CD4-positive, CD25-positive, alpha-beta regulatory T cell (primary cell): Measurements from ENCODE around the gene C10orf88. TPM values are rescaled to one million over a fixed set of nuclear protein-coding genes. Genes with fewer than 3 reads are reported as not detected.

Experiments used
- ATAC-seq, 2 donors: fragments of 150-1000 bp; cut with Tn5 transposase; one replicate each; pipeline ENCODE4 v1.10.0; 2021; ENCODE audit warnings: low read depth in 2 of 2, moderate number of reproducible peaks in 2 of 2, moderate library complexity in 1 of 2
- DNase-seq, 3 donors: peaks; one replicate each; pipeline versions ENCODE4 v3.0.0 to v3.0.0-alpha.2; 2012 to 2022; ENCODE audit warnings: mixed read lengths in 1 of 3
- H3K27ac ChIP-seq: one replicate; pipeline ENCODE4 v1.7.0; 2013; ENCODE audit warnings: mild to moderate bottlenecking, low read length; ENCODE audit not compliant: insufficient read depth, poor library complexity, severe bottlenecking
- H3K27me3 ChIP-seq: one replicate; pipeline ENCODE4 v1.7.0; 2013; ENCODE audit warnings: low read length; ENCODE audit not compliant: control insufficient read depth, insufficient read depth
- H3K36me3 ChIP-seq: one replicate; pipeline ENCODE4 v1.7.0; 2013; ENCODE audit warnings: mild to moderate bottlenecking, low read length, moderate library complexity; ENCODE audit not compliant: control insufficient read depth, insufficient read depth
- H3K4me1 ChIP-seq: 2 replicates; pipeline ENCODE4 v1.7.0; 2013; ENCODE audit warnings: mild to moderate bottlenecking, low read length; ENCODE audit not compliant: insufficient read depth, control insufficient read depth, poor library complexity, severe bottlenecking
- H3K4me3 ChIP-seq: one replicate; pipeline ENCODE4 v1.7.0; 2013; ENCODE audit warnings: low read depth, mild to moderate bottlenecking, low read length, moderate library complexity
- H3K9me3 ChIP-seq, 2 experiments: 1 replicate in 1 of 2; 2 replicates in 1 of 2; pipeline ENCODE4 v1.7.0; 2013; ENCODE audit warnings: low read length in 2 of 2, mild to moderate bottlenecking in 1 of 2, moderate library complexity in 1 of 2; ENCODE audit not compliant: control insufficient read depth in 2 of 2
- H3K27ac Mint-ChIP-seq, 3 donors: one replicate each; pipeline ENCODE4 v1.8.0; 2020 to 2022; ENCODE audit warnings: mild to moderate bottlenecking in 3 of 3, mixed read lengths in 3 of 3, moderate library complexity in 2 of 3
- H3K27me3 Mint-ChIP-seq: one replicate; pipeline ENCODE4 v1.8.0; 2022; ENCODE audit warnings: mild to moderate bottlenecking, mixed read lengths
- H3K36me3 Mint-ChIP-seq: one replicate; pipeline ENCODE4 v1.8.0; 2020; ENCODE audit warnings: mixed read lengths
- H3K4me1 Mint-ChIP-seq, 4 donors: one replicate each; pipeline ENCODE4 v1.8.0; 2020 to 2022; ENCODE audit warnings: mixed read lengths in 4 of 4, mild to moderate bottlenecking in 1 of 4
- H3K4me3 Mint-ChIP-seq, 4 donors: one replicate each; pipeline ENCODE4 v1.8.0; 2020 to 2022; ENCODE audit warnings: mild to moderate bottlenecking in 4 of 4, mixed read lengths in 4 of 4, moderate library complexity in 3 of 4
- H3K9me3 Mint-ChIP-seq, 7 donors: one replicate each; pipeline ENCODE4 v1.8.0; 2020 to 2022; ENCODE audit warnings: mixed read lengths in 7 of 7, mild to moderate bottlenecking in 3 of 7, moderate library complexity in 2 of 7
- polyA plus RNA-seq, 4 donors: library from polyadenylated mRNA; unstranded; fragments of 300-500 nt; fragmentation: Illumina TruSeq; gene quantifications; one replicate each; pipeline ENCODE4 v1.2.3, GENCODE V29; 2021
- total RNA-seq: library from RNA; stranded (reverse); gene quantifications from one replicate; pipeline ENCODE4 v1.2.3, GENCODE V29; 2022

The C10orf88 gene
- total and polyA plus RNA-seq, 5 donors from 2014 or later = 7.7 to 14.2 (median 10.7) TPM

DNA sequence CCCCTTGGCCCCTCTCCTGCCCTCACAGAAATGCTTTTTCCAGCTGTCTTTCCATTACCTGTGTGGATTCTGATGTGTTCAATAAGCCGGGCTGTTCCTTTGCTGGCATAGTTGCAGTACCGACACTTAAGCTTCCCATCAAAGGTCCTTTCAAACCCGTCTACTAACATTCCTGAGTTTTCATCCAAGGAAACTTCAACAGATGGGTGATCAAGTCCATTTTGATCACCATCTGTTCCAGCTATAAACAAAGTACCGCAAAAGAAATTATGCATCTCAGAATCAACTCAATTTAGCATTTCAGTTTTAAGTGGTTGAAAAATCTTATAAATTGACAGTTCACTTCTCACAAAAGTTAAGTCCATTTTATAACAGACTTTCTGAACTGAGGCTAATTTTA, 41.9 kb upstream of the C10orf88 start:
- ATAC-seq (no peak), DNase-seq (no peak)
- Histone ChIP-seq H3K36me3 (peaks cover 48% of the 10 kb centered on the region), H3K4me1 (peaks cover 13% of the 10 kb centered on the region), H3K27me3 (no peaks in the 10 kb centered on the region), H3K9me3 (no peaks in the 10 kb centered on the region), H3K27ac (no peak overlapping the region), H3K4me3 (no peak overlapping the region)
- Mint-ChIP-seq H3K4me3 (peak overlapping the region in 1 of 4 donors; percentile 32), H3K36me3 (peaks cover 38% of the 10 kb centered on the region), H3K27ac (no peak overlapping the region), H3K9me3 (no peaks in the 10 kb centered on the region), H3K4me1 (peaks cover 20 to 38% (median 33%) of the 10 kb centered on the region in 4 donors), H3K27me3 (peaks cover 4% of the 10 kb centered on the region)

DNA sequence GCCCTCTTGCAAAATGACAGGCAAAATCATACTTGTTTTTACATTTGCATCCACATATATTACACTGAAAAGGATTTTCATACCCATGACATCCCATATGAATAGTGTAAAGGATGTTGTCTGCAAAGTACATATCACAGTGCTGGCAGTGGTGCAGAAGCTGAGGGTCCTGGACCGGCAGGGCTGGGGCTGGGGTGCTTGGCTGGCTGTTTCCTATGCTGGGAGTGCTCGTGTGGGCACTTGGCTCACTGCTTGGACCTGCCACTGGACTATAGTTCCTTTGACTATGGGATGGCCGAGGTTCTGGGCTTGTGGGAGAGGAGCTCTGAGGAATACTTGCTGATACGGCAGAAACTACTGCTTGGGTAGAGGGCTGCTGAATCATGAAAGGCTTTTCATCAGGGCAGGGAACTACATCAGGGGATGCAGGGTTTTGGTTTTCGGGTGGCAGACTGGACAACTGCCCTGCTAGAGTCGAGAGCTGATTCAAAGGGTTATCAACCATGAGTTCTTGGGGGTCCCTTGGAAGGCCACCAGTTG, 39.8 kb upstream of the C10orf88 start:
- no peaks in the 10 kb centered on the region for H3K9me3 ChIP-seq
- H3K4me3 Mint-ChIP-seq = no peak overlapping the region
- H3K36me3 ChIP-seq = peaks cover 48% of the 10 kb centered on the region
- peaks cover 41% of the 10 kb centered on the region for H3K36me3 Mint-ChIP-seq
- peaks cover 11 to 21% (median 16%) of the 10 kb centered on the region in 4 donors for H3K4me1 Mint-ChIP-seq
- H3K4me3 ChIP-seq = no peak overlapping the region
- H3K9me3 Mint-ChIP-seq = no peaks in the 10 kb centered on the region
- H3K4me1 ChIP-seq = peaks cover 2% of the 10 kb centered on the region
- no peak overlapping the region for H3K27ac ChIP-seq
- H3K27ac Mint-ChIP-seq = peak overlapping the region in 1 of 3 donors; percentile 47
- no peaks in the 10 kb centered on the region for H3K27me3 Mint-ChIP-seq
- DNase-seq (no peak), ATAC-seq (no peak)
- H3K27me3 ChIP-seq = no peaks in the 10 kb centered on the region

DNA sequence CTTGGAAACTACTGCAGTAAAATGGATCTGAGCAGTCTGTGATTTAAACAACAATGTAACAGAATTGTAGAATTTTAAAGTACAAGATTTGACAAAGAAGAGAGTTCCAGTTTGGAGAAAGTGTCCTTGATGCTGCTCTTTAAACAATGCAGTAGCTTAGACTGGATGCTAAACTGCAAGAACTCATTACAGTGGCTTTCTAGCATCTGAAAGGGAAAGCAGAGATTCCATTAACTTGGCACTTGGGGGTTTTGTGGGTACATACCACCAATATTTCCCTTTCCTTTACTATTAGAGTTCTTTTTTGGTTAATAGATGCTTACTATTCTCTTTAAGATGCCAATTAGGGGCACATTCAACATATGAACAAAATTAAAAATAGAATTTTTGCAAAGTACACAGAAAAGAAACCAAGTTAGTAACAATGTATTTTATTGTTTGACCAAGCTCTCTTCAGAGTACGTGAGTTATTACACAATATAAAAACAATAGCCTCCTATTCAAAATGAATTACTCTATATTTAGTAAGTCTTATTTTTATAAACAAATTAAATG, 38.1 kb upstream of the C10orf88 start:
- Mint-ChIP-seq H3K27me3 (no peaks in the 10 kb centered on the region), H3K9me3 (no peaks in the 10 kb centered on the region), H3K36me3 (peaks cover 35% of the 10 kb centered on the region), H3K4me3 (no peak overlapping the region), H3K27ac (no peak overlapping the region), H3K4me1 (peaks cover 5 to 13% (median 10%) of the 10 kb centered on the region in 4 donors)
- H3K27me3 ChIP-seq = no peaks in the 10 kb centered on the region
- H3K9me3 ChIP-seq = no peaks in the 10 kb centered on the region
- H3K27ac ChIP-seq = no peak overlapping the region
- no peaks in the 10 kb centered on the region for H3K4me1 ChIP-seq
- ATAC-seq = no peak
- H3K4me3 ChIP-seq = no peak overlapping the region
- peaks cover 41% of the 10 kb centered on the region for H3K36me3 ChIP-seq
- DNase-seq = no peak

DNA sequence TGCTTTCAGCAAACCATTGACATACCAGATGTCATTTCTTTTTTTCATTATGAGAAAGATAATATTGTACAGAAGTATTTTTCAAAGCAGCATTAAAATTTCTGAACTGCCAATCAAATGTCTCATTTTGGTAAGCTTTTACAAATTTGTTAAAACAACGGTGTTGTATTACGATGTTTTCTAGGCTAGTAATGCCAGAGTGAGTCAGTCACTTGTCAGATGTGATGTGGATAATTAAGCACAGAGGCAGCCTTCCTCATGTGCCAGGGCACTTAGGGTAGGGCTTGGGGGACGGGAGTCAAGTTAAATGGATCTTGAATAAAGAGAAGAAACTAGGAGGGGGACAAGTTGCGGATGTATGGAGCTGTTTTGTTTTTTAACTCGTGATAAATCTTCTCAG, 36.3 kb upstream of the C10orf88 start:
- Mint-ChIP-seq H3K4me1 (peaks cover under 1 to 7% (median 5%) of the 10 kb centered on the region in 4 donors), H3K27ac (peak overlapping the region; percentile 23 to 66 (median 28))

DNA sequence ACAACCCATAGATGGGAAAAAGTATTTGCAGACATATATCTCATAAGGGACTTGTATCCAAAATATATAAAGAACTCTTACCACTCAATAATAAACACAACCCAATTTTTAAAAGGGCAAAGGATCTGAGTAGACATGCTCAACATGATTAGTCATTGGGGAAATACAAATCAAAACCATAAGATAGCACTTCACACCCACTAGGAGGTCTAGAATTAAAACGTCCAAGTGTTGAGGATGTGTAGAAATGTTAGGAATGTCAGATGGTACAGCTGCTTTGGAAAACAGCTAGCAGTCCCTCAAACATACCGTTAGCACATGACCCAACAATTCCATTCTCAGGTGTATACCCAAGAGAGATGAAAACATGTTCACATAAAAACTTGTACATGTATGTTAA, 34.5 kb upstream of the C10orf88 start:
- ATAC-seq (no peak), DNase-seq (no peak)
- Histone ChIP-seq H3K36me3 (peaks cover 6% of the 10 kb centered on the region), H3K9me3 (no peaks in the 10 kb centered on the region), H3K4me3 (no peak overlapping the region), H3K27ac (no peak overlapping the region), H3K4me1 (no peaks in the 10 kb centered on the region), H3K27me3 (no peaks in the 10 kb centered on the region)
- H3K27me3 Mint-ChIP-seq = no peaks in the 10 kb centered on the region
- peak overlapping the region in 1 of 3 donors; percentile 59 for H3K27ac Mint-ChIP-seq
- H3K4me3 Mint-ChIP-seq = no peak overlapping the region
- no peaks in the 10 kb centered on the region for H3K9me3 Mint-ChIP-seq
- H3K4me1 Mint-ChIP-seq = peaks cover 0 to 5% (median 5%) of the 10 kb centered on the region in 4 donors
- H3K36me3 Mint-ChIP-seq = peaks cover 19% of the 10 kb centered on the region

More for the DNA sequence above, 36.3 kb upstream of the C10orf88 start:
- H3K4me3 ChIP-seq = no peak overlapping the region
- DNase-seq (no peak), ATAC-seq (no peak)
- peaks cover 27% of the 10 kb centered on the region for H3K36me3 Mint-ChIP-seq
- no peak overlapping the region for H3K27ac ChIP-seq
- no peaks in the 10 kb centered on the region for H3K9me3 Mint-ChIP-seq
- no peaks in the 10 kb centered on the region for H3K27me3 ChIP-seq
- H3K4me1 ChIP-seq = no peaks in the 10 kb centered on the region
- peaks cover 24% of the 10 kb centered on the region for H3K36me3 ChIP-seq
- no peaks in the 10 kb centered on the region for H3K27me3 Mint-ChIP-seq
- no peaks in the 10 kb centered on the region for H3K9me3 ChIP-seq
- H3K4me3 Mint-ChIP-seq = no peak overlapping the region

DNA sequence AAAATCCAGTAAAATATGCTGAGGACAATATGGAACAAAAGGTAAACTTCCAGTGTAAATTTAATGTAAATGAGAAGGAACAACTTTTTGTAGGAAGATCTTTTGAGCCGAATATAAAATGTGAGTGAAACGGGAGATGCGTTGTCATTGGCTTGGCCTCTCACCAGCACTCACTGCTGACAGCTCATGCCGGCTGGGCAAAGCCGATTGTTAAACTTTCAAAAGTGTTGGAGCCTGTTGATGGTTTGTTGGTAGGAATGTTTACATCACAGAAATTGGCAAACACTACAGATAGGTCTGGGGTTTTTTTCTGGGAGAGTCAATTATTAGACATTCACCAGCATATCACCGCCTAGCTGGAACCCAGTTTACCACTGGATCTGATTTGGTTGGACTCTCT, 32.3 kb upstream of the C10orf88 start:
- H3K27me3 Mint-ChIP-seq = no peaks in the 10 kb centered on the region
- Histone ChIP-seq H3K9me3 (no peaks in the 10 kb centered on the region), H3K4me1 (no peaks in the 10 kb centered on the region), H3K27me3 (no peaks in the 10 kb centered on the region), H3K4me3 (no peak overlapping the region), H3K36me3 (no peaks in the 10 kb centered on the region), H3K27ac (no peak overlapping the region)
- no peak overlapping the region for H3K27ac Mint-ChIP-seq
- DNase-seq (no peak), ATAC-seq (no peak)
- H3K4me3 Mint-ChIP-seq = no peak overlapping the region
- no peaks in the 10 kb centered on the region for H3K9me3 Mint-ChIP-seq
- H3K36me3 Mint-ChIP-seq = peaks cover 19% of the 10 kb centered on the region
- H3K4me1 Mint-ChIP-seq = peaks cover under 1 to 7% (median 5%) of the 10 kb centered on the region in 4 donors

DNA sequence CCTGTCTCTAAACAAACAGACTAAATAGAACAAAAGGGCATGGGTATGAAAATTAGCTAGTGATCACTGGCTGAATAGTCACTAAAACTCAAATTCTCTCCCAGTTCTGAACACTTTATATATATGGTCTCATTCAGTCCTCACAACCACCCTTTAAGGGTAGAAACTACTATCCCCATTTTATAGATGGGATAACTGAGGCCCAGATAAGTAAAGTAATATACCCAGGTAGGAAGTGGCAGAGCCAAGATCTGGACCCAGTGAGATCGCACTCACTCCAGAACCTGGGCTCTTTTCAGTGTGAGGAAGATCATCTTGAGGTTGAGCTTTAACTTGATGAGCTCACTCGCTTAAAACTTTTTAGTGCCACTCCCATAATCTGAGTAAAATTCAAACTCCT, 30.7 kb upstream of the C10orf88 start:
- Histone ChIP-seq H3K4me1 (peaks cover 9% of the 10 kb centered on the region), H3K27ac (no peak overlapping the region), H3K9me3 (no peaks in the 10 kb centered on the region), H3K4me3 (no peak overlapping the region), H3K27me3 (no peaks in the 10 kb centered on the region), H3K36me3 (no peaks in the 10 kb centered on the region)
- Mint-ChIP-seq H3K4me1 (peaks cover 9 to 17% (median 15%) of the 10 kb centered on the region in 4 donors), H3K27ac (peak overlapping the region in 1 of 3 donors; percentile 2), H3K9me3 (no peaks in the 10 kb centered on the region), H3K36me3 (peaks cover 16% of the 10 kb centered on the region), H3K27me3 (peaks cover 8% of the 10 kb centered on the region), H3K4me3 (no peak overlapping the region)
- ATAC-seq (no peak), DNase-seq (no peak)

DNA sequence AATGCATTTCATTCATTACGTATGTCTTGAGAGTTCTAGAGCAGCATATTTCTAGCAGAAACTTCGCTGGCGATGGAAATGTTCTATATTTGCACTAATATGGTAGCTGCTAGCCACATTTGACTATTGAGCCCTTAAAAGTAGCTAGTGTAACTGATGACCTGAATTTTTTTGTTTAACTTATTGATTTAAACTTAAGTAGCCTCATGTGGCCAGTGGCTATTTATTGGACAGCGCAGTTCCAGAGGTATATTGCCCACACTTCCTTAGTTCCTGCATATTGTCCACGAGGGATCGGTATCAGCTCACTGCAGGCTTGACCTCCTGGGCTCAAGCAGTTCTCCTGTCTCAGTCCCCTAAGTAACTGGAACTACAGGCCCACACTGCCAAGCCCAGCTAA, 29.9 kb upstream of the C10orf88 start:
- peaks cover 9 to 17% (median 16%) of the 10 kb centered on the region in 4 donors for H3K4me1 Mint-ChIP-seq
- Histone ChIP-seq H3K4me3 (no peak overlapping the region), H3K36me3 (no peaks in the 10 kb centered on the region), H3K9me3 (no peaks in the 10 kb centered on the region), H3K27ac (no peak overlapping the region), H3K27me3 (no peaks in the 10 kb centered on the region), H3K4me1 (peaks cover 10% of the 10 kb centered on the region)
- H3K27ac Mint-ChIP-seq = no peak overlapping the region
- H3K36me3 Mint-ChIP-seq = peaks cover 16% of the 10 kb centered on the region
- H3K4me3 Mint-ChIP-seq = peak overlapping the region in 1 of 4 donors; percentile 29
- H3K27me3 Mint-ChIP-seq = peaks cover 8% of the 10 kb centered on the region
- ATAC-seq (no peak), DNase-seq (no peak)
- H3K9me3 Mint-ChIP-seq = no peaks in the 10 kb centered on the region
